ENCODE results near the gene FGFBP1.

FGFBP1 gene

GRCh38 chr4:15931451-15932210 lies 6.9 kb downstream of the FGFBP1 start:
- no peak for TF ChIP-seq CSDC2 (CRISPR knock-in tag; IDR thresholded peaks at IDR 0.05)
- TF ChIP-seq, protein P1, sequence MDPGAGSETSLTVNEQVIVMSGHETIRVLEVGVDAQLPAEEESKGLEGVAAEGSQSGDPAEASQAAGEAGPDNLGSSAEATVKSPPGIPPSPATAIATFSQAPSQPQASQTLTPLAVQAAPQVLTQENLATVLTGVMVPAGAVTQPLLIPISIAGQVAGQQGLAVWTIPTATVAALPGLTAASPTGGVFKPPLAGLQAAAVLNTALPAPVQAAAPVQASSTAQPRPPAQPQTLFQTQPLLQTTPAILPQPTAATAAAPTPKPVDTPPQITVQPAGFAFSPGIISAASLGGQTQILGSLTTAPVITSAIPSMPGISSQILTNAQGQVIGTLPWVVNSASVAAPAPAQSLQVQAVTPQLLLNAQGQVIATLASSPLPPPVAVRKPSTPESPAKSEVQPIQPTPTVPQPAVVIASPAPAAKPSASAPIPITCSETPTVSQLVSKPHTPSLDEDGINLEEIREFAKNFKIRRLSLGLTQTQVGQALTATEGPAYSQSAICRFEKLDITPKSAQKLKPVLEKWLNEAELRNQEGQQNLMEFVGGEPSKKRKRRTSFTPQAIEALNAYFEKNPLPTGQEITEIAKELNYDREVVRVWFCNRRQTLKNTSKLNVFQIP (CRISPR knock-in tag; IDR thresholded peaks at IDR 0.05; ENCODE audit: borderline replicate concordance, low read depth), result no peak
- TF ChIP-seq ZNF8 (CRISPR knock-in tag; IDR thresholded peaks at IDR 0.05), result no peak
- no peak for TF ChIP-seq PATZ1 (CRISPR knock-in tag; IDR thresholded peaks at IDR 0.05; ENCODE audit: borderline replicate concordance)
- TF ChIP-seq ESRRG (CRISPR knock-in tag; IDR thresholded peaks at IDR 0.05), result no peak
- no peak for TF ChIP-seq ZNF70 (CRISPR knock-in tag; IDR thresholded peaks at IDR 0.05)
- TF ChIP-seq OSR1 (CRISPR knock-in tag; IDR thresholded peaks at IDR 0.05), result no peak
- no peak for TF ChIP-seq ISL1 (CRISPR knock-in tag; IDR thresholded peaks at IDR 0.05)
- TF ChIP-seq, protein P2, sequence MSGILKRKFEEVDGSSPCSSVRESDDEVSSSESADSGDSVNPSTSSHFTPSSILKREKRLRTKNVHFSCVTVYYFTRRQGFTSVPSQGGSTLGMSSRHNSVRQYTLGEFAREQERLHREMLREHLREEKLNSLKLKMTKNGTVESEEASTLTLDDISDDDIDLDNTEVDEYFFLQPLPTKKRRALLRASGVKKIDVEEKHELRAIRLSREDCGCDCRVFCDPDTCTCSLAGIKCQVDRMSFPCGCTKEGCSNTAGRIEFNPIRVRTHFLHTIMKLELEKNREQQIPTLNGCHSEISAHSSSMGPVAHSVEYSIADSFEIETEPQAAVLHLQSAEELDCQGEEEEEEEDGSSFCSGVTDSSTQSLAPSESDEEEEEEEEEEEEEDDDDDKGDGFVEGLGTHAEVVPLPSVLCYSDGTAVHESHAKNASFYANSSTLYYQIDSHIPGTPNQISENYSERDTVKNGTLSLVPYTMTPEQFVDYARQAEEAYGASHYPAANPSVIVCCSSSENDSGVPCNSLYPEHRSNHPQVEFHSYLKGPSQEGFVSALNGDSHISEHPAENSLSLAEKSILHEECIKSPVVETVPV (CRISPR knock-in tag; IDR thresholded peaks at IDR 0.05), result no peak
- ATAC-seq, result no peak

DNA sequence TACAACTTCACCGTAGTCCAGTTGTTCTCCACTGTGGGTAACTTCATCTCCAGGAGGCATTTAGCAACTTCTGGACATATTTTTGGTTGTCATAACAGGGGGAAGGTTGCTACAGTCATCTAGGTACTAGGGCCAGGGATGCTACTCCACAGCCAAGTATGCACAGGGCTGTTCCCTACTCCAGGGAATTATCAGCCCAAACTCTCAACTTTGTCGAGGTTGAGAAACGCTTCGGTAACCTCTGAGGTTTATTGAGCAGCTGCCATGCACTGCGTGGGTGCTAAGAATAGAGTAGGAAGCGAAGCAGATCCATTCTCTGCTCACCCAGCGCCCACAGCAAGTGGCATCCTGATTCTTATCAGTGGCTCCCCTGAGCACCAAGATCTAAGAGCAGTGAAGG lies 8.2 kb downstream of the FGFBP1 start:
- TF ChIP-seq ZC3H10 (CRISPR knock-in tag; IDR thresholded peaks at IDR 0.05) (no peak), ZFP30 (CRISPR knock-in tag; IDR thresholded peaks at IDR 0.05) (no peak), ESRRG (CRISPR knock-in tag; IDR thresholded peaks at IDR 0.05) (no peak), PATZ1 (CRISPR knock-in tag; IDR thresholded peaks at IDR 0.05; ENCODE audit: borderline replicate concordance) (no peak), OSR1 (CRISPR knock-in tag; IDR thresholded peaks at IDR 0.05) (no peak), ARNTL (CRISPR knock-in tag; IDR thresholded peaks at IDR 0.05; ENCODE audit: borderline replicate concordance, low read depth) (no peak), GLIS3 (CRISPR knock-in tag; IDR thresholded peaks at IDR 0.05) (no peak), ZNF8 (CRISPR knock-in tag; IDR thresholded peaks at IDR 0.05) (no peak), PPARA (CRISPR knock-in tag; IDR thresholded peaks at IDR 0.05; ENCODE audit: borderline replicate concordance) (no peak)
- TF ChIP-seq, protein P1 (CRISPR knock-in tag; IDR thresholded peaks at IDR 0.05; ENCODE audit: borderline replicate concordance, low read depth), result no peak
- ATAC-seq, result no peak

- no peak for ATAC-seq
- TF ChIP-seq, protein P3, sequence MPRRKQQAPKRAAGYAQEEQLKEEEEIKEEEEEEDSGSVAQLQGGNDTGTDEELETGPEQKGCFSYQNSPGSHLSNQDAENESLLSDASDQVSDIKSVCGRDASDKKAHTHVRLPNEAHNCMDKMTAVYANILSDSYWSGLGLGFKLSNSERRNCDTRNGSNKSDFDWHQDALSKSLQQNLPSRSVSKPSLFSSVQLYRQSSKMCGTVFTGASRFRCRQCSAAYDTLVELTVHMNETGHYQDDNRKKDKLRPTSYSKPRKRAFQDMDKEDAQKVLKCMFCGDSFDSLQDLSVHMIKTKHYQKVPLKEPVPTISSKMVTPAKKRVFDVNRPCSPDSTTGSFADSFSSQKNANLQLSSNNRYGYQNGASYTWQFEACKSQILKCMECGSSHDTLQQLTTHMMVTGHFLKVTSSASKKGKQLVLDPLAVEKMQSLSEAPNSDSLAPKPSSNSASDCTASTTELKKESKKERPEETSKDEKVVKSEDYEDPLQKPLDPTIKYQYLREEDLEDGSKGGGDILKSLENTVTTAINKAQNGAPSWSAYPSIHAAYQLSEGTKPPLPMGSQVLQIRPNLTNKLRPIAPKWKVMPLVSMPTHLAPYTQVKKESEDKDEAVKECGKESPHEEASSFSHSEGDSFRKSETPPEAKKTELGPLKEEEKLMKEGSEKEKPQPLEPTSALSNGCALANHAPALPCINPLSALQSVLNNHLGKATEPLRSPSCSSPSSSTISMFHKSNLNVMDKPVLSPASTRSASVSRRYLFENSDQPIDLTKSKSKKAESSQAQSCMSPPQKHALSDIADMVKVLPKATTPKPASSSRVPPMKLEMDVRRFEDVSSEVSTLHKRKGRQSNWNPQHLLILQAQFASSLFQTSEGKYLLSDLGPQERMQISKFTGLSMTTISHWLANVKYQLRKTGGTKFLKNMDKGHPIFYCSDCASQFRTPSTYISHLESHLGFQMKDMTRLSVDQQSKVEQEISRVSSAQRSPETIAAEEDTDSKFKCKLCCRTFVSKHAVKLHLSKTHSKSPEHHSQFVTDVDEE (CRISPR knock-in tag; IDR thresholded peaks at IDR 0.05), result no peak
Observed at GRCh38 chr4:15929540-15929939, 9.0 kb downstream of the FGFBP1 start.

Measured in SK-N-SH treated with all-trans-retinoic acid at 6 μM for 48 hours (cell line).